Measurements from ENCODE around the gene FOXP1. TPM values are rescaled to one million over a fixed set of nuclear protein-coding genes. Genes with fewer than 3 reads are reported as not detected.

Gene FOXP1
- total RNA-seq, 1 experiment from 2014 or later = 6.5 TPM

GRCh38 chr3:71395927-71396695 lies 187.4 kb downstream of the FOXP1 start:
- peak; percentile 44 for DNase-seq (ENCODE audit: low read depth, low spot score)
- in situ Hi-C loops (cut with HindIII; ENCODE audit: low pct_unique_long_range_greater_than_20kb, low sequenced_read_pairs) = no loop called here

GRCh38 chr3:71395470-71395869 lies 188.1 kb downstream of the FOXP1 start:
- no peak for DNase-seq (ENCODE audit: low read depth, low spot score)
- in situ Hi-C loops (cut with HindIII; ENCODE audit: low pct_unique_long_range_greater_than_20kb, low sequenced_read_pairs) = no loop called here

DNA sequence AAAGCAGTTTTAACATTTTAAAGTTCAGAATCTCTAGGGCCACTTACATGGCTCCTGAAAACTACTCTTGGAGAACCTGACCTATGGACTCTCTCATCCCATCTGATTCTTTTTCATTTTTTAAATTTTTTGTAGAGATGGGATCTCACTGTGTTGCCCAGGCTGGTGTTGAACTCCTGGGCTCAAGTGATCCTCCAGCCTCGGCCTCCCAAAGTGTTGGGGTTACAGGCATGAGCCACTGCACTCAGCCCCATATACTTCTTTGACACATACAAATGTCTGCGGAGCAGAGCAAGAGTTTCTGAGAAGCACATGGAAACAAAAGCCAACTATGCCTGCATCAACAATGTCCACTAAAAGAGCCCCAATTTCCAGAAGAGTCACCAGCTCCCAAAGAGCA lies 189.8 kb downstream of the FOXP1 start:
- DNase-seq (ENCODE audit: low read depth, low spot score) = no peak
- in situ Hi-C loops (cut with HindIII; ENCODE audit: low pct_unique_long_range_greater_than_20kb, low sequenced_read_pairs) = no loop called here

DNA sequence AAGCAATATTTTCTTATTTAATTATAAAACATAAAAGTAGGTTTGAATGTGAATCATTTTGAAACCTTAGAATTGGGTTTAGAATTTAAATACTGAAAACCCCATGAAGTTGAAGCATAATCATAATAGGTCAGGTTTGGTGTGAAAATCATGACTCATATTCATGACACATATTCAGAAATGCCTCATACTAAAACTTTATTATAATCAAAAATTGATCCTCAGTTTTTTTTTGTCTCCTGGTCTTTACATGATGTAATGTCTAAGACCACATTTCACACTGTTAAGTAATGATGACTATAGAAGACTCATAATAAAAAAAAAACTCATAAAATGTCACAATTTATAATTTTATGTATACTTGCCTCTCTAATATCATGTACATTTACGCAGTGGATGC lies 190.4 kb downstream of the FOXP1 start:
- in situ Hi-C loops (cut with HindIII; ENCODE audit: low pct_unique_long_range_greater_than_20kb, low sequenced_read_pairs) = no loop called here
- no peak for DNase-seq (ENCODE audit: low read depth, low spot score)

GRCh38 chr3:71392251-71392650 lies 191.3 kb downstream of the FOXP1 start:
- in situ Hi-C loops (cut with HindIII; ENCODE audit: low pct_unique_long_range_greater_than_20kb, low sequenced_read_pairs) = no loop called here
- DNase-seq (ENCODE audit: low read depth, low spot score) = no peak

DNA sequence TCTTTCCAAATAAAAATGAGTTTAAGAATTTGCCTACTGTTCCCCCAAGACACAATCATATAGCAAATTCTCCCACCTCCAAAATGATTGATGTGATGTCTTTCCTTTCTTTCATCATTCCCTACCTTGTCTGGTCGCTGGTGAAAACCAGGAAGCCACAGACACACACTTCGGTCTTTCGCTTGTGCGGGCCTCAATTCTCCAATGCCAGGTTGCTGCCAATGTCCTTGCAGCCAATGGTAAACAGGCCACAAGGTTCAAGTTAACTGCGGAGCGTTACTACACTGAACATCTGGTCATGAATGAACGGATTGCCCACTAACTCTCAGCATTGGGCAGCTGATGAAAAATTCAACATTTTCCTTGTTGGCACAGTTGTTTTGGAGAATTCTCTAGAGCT lies 192.2 kb downstream of the FOXP1 start:
- DNase-seq (ENCODE audit: low read depth, low spot score) = no peak
- in situ Hi-C loops (cut with HindIII; ENCODE audit: low pct_unique_long_range_greater_than_20kb, low sequenced_read_pairs) = no loop called here

- in situ Hi-C loops (cut with HindIII; ENCODE audit: low pct_unique_long_range_greater_than_20kb, low sequenced_read_pairs) = no loop called here
- DNase-seq (ENCODE audit: low read depth, low spot score) = no peak
These were observed 193.5 kb downstream of the FOXP1 start for GRCh38 chr3:71389911-71390573.

DNA sequence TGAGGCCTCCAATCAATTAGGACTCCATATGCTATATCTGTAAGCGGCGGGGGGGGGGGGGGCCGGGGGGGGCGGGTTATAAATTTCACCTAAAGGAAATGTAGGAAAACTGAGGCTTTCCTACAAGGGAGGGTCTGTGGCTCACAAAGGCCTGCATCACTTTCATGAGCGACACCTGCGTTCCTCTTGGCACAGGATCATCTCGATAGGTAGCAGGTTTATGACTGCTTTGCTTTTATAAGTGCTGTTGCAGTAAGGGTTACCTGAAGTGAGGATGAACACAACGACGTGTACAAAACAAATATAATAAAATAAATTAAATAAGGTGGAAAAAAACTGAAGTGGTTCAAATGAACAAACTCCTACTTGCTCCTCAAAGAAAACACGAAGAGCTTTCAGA lies 194.3 kb downstream of the FOXP1 start:
- in situ Hi-C loops (cut with HindIII; ENCODE audit: low pct_unique_long_range_greater_than_20kb, low sequenced_read_pairs) = no loop called here
- DNase-seq (ENCODE audit: low read depth, low spot score) = no peak

- DNase-seq (ENCODE audit: low read depth, low spot score) = no peak
- in situ Hi-C loops (cut with HindIII; ENCODE audit: low pct_unique_long_range_greater_than_20kb, low sequenced_read_pairs) = no loop called here
These were observed 194.9 kb downstream of the FOXP1 start for GRCh38 chr3:71388535-71389120.

DNA sequence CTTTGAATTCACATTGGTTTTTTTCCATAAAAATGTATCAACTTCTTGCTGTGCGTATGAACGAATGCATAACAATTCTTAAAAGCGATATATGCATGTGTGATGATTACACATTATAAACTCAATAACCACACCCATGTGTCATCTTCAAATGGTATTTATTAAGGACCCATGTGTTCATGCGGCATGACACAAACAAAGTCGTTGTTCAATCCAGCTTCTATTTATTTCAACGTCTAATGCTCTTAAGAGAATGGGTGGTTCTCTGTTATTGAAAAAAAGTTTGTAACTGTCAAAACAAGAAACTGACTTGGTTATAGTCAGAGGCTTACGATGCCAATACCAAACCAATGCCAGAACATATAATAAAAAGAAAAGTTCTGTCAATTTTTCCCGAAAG lies 195.9 kb downstream of the FOXP1 start:
- DNase-seq (ENCODE audit: low read depth, low spot score) = no peak
- in situ Hi-C loops (cut with HindIII; ENCODE audit: low pct_unique_long_range_greater_than_20kb, low sequenced_read_pairs) = no loop called here

DNA sequence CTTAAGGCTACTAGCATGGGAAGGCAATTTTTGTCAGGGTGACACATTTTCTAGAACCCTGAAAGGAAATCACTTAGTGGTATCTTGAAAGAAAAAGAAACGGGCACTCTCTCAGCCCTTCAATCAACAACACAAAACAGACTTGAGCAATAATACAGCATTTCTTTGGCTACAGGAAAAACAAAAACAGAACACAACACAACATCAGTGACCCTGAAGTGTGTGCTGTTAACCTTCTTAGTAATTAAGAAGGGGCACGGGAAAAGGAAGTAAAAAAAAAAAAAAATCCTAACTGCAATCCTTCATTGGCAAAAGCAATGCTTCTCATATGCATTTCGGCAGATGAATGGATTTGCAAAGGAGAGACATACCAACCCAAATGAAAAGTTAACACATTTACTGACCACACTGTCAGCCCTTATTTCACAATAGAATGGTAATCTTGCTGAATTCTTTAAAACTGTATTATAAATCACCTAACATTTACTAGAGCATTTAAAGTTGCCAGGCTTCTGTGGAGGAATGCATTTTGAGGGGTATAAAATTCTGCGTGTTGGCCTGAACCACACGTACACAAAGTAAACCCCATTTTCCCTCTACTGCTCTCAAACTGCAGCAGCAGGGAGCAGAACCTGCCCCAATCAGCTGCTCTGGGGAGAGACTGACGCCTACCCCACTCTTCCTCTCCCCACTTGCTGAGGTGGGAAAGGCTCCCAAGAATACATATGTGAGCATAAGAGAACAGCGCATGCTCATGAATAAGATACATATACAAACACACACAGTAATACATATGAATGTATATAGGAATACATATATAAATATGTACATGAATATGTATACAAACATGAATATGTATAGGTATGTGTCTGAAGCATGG lies 198.5 kb downstream of the FOXP1 start:
- in situ Hi-C loops (cut with HindIII; ENCODE audit: low pct_unique_long_range_greater_than_20kb, low sequenced_read_pairs) = no loop called here
- no peak for DNase-seq (ENCODE audit: low read depth, low spot score)

DNA sequence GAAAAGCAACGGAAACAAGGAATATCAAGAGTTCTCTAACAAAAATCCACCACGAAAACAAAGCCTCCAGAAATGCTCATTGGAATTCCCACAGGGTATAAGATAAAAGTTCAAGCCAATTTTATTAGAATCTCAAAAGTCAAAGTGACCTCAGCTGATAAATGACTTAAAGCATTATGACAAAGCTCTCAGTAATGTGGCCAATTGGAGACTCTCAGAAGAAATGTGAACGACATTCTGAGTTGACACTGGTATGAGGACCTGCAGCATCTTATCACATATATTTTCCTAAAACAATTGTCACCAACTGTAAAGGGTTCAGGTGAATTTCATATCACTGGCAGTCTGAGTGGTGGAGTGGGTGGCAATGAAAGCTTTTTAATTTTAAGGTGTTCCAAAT lies 199.1 kb downstream of the FOXP1 start:
- no peak for DNase-seq (ENCODE audit: low read depth, low spot score)
- in situ Hi-C loops (cut with HindIII; ENCODE audit: low pct_unique_long_range_greater_than_20kb, low sequenced_read_pairs) = no loop called here

- in situ Hi-C loops (cut with HindIII; ENCODE audit: low pct_unique_long_range_greater_than_20kb, low sequenced_read_pairs) = no loop called here
- DNase-seq (ENCODE audit: low read depth, low spot score) = peak; percentile 22
These were observed 203.4 kb downstream of the FOXP1 start for GRCh38 chr3:71380096-71380495.

- in situ Hi-C loops (cut with HindIII; ENCODE audit: low pct_unique_long_range_greater_than_20kb, low sequenced_read_pairs) = no loop called here
- no peak for DNase-seq (ENCODE audit: low read depth, low spot score)
These were observed 205.0 kb downstream of the FOXP1 start for GRCh38 chr3:71378509-71378908.

GRCh38 chr3:71376911-71377310 lies 206.6 kb downstream of the FOXP1 start:
- no peak for DNase-seq (ENCODE audit: low read depth, low spot score)
- in situ Hi-C loops (cut with HindIII; ENCODE audit: low pct_unique_long_range_greater_than_20kb, low sequenced_read_pairs) = no loop called here

- DNase-seq (ENCODE audit: low read depth, low spot score) = no peak
- in situ Hi-C loops (cut with HindIII; ENCODE audit: low pct_unique_long_range_greater_than_20kb, low sequenced_read_pairs) = no loop called here
These were observed 207.0 kb downstream of the FOXP1 start for GRCh38 chr3:71376503-71376902.

DNA sequence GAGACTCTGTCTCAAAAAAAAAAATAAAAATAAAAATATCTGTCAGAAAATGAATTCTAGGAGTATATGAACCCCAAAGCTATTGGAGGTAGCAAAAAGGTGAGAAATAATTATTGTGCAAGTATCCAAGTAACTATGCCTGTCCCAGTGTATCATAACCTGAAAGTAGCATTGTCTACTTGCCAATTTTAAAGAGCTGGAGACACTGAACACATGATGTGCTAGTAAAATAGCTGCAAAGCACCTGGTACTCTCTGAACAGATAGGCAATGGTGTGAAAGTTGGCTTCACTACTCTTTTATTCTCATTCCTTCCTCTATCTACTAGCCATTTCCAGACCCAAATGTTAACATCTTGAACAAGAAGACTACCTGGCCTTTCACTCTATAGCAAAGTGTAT lies 208.9 kb downstream of the FOXP1 start:
- in situ Hi-C loops (cut with HindIII; ENCODE audit: low pct_unique_long_range_greater_than_20kb, low sequenced_read_pairs) = no loop called here
- no peak for DNase-seq (ENCODE audit: low read depth, low spot score)

Measured in SK-MEL-5 (cell line).